NCI-H146 treated with DMSO at 0.1 percent for 48 hours (cell line): ENCODE measurements around the gene CEMIP.

Experiments
- DNase-seq: peaks from one replicate; lab custom pipeline; 2025; ENCODE audit not compliant: unreplicated experiment; lab: John Stamatoyannopoulos, UW

CEMIP gene

DNA sequence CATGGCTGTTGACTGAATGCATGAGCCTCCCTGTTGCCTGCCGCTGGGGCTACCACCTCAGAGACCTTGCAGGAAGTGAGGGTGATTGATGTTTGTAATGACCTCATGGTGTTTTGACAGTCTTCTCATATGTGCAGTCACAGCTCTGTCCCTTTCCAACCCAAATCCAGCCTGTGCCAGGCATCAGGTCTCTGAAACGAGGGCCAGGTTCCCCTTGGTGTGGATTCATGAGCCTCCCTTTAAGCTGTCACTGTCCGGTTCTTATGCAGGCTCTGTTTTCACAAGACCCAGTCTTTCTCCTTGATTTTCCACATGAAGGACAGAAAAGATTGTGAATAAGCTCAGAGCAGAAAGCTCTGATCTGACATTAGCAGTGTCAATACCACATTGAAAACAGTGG lies 43.1 kb downstream of the CEMIP start:
- DNase-seq = no peak

DNA sequence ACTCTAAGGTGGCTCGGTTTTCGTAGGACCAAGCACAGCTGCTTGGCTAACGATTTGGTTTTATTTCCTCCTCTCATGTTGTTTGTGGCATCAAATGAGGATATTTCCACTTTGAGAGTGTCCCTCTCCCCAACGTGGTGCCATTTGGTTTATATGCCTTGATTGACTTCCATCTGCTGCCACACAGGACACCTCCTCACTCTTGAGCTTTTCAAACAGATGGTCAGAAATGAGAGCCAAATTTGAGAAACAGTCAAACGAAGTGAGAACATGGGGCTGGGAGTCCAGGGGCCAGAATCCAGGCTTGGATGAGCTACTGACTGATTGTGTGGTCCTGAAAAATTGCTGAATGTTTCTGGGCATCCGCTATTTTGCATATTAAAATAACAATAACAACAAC lies 43.5 kb downstream of the CEMIP start:
- DNase-seq = no peak

- DNase-seq = no peak
These were observed 44.0 kb downstream of the CEMIP start for GRCh38 chr15:80823120-80823519.

GRCh38 chr15:80823995-80824394 lies 44.8 kb downstream of the CEMIP start:
- peak; percentile 86 for DNase-seq

GRCh38 chr15:80825361-80826030 lies 46.3 kb downstream of the CEMIP start:
- DNase-seq = peak; percentile 80

DNA sequence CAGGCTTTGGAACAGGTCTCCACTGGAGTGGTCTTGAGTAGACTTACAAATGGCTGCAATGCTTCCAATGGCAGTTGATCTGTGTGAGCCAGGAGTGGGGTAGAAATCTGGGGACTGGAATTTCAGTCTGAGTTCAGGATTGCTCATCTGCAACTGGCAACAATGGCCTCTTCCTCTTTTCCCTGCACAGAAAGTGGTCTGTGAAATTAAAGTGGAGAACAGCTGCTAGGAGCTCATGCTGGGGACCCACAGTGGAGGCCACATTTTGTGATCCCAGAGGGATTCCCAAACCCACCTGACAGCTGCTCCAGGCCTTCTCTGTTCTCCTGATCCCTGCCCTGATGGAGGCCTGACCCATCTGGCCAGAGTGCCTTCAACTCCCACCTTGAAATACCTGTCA lies 49.6 kb downstream of the CEMIP start:
- no peak for DNase-seq

- no peak for DNase-seq
These were observed 51.5 kb downstream of the CEMIP start for GRCh38 chr15:80830677-80831076.

- no peak for DNase-seq
These were observed 52.0 kb downstream of the CEMIP start for GRCh38 chr15:80831192-80831591.

GRCh38 chr15:80831606-80832224 lies 52.5 kb downstream of the CEMIP start:
- peak; percentile 23 for DNase-seq

DNA sequence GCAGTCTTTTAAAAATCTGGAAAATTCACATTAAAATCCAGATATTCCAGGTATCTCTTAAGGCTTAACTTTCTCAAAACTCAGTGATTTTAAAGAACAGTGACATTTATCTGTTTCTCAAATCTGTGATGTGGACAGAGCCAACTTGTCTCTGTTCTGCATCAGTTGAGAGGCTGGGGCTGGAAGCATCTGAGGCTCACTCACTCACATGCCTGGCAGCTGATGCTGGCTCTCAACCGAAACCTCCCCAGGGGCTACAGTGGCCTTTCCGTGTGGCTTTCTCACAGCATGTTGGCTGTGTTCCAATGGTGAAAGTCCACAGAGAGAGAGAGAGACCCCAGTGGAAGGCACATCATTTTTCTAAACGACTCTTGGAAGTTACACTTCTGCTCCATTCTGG lies 53.5 kb downstream of the CEMIP start:
- no peak for DNase-seq

DNA sequence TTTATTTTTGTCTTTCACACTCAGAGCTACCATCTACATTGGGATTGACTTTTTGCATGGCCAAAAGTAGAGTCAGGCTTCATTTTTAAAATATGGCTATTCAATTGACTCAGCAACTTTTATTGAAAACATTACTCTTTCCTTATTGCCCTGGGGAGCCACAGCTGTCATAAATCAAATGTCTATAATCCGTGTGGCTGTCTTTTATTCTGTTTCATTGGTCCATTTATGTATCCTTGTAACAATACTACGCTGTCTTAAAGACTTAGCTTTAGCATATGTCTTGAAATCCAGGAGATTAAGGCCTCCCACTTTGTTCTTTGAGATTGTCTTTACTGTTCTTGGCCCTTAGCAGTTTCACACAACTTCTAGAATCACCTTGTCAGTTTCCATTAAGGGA lies 55.2 kb downstream of the CEMIP start:
- no peak for DNase-seq

DNA sequence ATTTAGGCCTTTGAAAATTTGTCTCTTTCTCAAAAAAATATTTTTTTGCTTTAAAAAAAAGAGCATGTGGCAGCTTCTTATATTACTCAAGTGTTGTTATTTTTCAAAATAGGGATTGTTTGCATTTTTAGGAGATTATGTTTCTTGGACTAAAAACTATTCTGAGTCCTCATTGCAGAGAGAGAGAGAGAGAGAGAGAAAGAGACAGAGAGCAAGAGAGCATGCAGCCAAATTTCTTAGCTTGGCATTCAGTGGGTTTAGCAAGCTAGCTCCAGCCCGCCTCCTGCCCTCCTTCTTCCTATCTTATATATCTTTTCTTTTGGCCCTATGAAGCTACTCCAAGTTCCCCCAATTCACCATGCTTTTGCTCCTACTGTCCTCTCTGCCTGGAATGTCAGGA lies 55.7 kb downstream of the CEMIP start:
- DNase-seq = no peak

DNA sequence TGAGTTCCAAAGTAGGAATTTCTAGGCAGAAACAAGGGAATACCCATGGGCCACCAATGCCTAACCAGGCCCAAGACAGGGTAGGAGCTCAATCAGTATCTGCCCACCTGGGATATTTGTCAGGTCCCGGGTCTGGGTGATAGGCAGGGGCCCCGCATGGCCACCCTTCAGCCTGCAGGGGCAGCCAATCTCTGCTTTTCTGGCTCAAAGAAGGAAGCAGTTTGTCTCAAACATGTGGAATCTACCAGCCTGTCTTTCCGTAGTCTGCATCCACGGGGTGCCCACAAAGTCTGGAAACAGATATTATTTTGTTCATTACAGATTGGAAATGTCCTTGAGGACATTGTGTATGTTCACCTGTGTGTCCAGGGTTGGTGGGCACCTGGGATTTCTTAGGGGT lies 56.2 kb downstream of the CEMIP start:
- DNase-seq = no peak

DNA sequence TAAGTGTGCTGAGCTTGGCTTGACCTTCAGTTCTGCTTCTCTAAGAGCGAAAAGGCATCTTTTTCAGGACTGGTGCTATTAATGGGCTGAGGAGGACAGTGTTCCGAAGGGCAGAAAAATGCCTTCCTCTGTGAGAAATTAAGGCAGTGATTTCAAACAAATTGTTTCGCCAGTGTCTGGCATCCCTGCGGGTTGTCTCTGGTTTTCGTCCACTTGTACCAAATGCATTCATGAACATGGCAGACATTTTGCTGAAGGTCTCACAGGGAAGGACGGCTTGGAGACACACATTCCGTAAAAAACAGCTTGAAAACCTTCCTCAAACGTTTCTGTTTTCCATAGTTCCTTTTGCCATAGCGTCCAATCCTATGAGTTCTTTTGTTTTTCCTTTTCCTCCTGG lies 57.1 kb downstream of the CEMIP start:
- DNase-seq = no peak

DNA sequence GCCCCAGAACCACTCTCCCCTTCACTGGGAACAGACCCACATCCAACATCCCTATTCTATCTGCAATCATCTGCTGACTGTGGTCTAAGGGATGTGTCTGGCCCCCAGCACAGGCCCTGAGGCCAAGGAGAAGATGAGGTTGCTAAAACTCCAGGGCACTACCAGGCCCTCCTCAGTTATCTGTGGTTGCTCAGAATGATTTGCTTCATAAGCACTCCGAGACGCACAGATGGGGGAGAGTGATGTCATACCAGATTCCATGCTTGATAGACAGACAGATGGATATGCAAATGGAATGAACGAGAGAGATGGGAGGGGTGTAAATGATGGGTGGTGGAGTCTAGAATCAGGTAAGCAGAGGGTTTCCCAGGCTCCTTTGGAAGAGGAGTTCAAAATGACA lies 57.8 kb downstream of the CEMIP start:
- DNase-seq = no peak

GRCh38 chr15:80838012-80838411 lies 58.8 kb downstream of the CEMIP start:
- DNase-seq = no peak

- DNase-seq = no peak
These were observed 59.5 kb downstream of the CEMIP start for GRCh38 chr15:80838666-80839065.

DNA sequence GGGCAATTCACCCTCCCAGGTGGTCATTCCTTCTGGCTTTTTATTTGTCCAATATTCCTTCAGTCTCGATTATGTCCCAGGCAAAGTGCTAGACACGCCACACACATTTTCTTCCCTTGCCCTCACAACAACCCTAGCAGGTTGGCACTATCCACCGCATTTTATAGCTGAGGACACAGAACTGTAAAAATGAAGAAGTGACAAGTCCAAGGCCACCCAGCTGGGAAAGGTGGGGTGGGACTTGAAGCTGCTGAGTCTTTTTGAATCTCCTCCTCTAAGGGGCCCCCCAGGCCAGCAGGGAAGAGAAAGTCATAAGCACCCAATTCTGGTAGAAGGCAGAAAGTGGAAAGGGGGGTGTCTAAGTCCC lies 60.6 kb downstream of the CEMIP start:
- no peak for DNase-seq

DNA sequence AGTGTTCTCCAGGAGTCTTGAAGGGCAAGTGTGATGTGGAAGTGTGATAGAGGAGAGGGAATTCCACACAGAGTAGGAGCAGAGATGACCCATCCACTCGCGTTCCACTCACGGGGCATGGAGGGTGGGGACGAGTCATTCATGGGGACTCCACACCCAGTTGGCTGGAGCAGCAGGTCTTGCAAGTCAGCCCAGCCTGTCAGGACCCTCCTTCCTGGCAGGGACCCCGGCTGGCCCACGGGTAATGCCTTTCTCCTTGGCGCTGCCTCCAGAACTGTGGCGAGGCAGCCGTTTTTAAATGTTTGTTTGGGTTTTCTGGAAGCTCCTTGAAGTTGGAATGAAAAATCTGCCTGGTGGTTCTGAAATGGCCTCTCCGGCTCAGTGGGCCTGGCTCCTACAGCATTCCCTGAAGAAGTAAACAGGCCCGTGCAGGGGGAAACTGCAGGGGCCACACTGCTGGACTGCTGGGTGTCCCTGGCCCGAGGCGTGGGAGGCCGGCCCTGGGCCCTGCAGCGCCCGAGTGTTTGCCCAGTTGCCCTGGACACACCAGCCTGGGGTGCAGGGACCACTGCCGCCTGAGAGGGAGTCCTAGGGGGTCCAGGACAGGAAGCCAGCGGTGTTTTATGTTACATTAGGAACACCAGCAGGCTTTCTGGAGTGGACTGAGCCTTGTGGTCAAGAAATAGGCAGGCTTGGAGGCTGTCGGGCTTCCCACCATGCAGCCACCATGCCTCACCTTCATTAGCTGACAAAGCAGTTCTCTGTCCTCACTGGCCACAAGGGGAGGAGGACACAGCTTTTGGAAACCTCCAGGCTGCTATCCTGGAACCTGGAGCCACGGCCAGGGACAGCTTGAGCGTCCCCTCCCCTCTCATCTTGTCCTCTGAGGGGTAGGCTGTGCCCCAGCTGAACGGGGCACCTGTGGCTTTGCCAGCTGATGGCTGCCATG lies 61.3 kb downstream of the CEMIP start:
- DNase-seq = no peak

DNA sequence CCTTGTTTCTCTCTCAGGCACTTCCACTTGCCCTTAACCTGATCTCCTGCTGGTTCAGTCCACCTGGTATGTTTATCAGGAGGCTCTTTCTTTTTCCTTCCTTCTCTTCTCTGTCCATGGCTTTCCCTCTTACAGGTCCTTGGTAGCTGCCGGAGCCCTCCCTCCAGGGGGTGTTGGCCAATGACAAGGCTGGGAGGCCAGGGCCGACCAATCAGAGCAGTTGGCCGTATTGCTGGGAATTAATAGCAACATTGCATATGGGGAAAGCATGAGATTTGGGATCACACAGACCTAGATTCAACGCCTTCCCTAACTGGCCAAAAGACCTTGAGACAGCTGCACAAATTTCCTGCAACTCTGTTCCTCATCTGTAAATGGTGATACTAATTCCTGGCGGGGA lies 62.4 kb downstream of the CEMIP start:
- no peak for DNase-seq

GRCh38 chr15:80844011-80844732 lies 65.0 kb downstream of the CEMIP start:
- DNase-seq = no peak
